K562 (cell line): Measurements from ENCODE around the gene TRDN.
A peak's percentile ranks its signal among the peaks of the same experiment; 100 is the strongest.

Experiments used
- CTCF ChIP-seq, 3 experiments: IDR thresholded peaks in 2 of 3; conservative IDR thresholded peaks in 1 of 3; 2 replicates each; pipeline ENCODE4 v1.5.1; 2011 to 2012; ENCODE audit warnings: low read length in 3 of 3, mild to moderate bottlenecking in 3 of 3, control low read depth in 2 of 3, improper control_type of control experiment in 1 of 3, inconsistent platforms in 1 of 3, low read depth in 1 of 3, mixed read lengths in 1 of 3, moderate library complexity in 1 of 3; ENCODE audit not compliant: insufficient read depth in 2 of 3
- GATA2 ChIP-seq: sonication (generic); formaldehyde crosslinking; IDR thresholded peaks from 2 replicates; pipeline ENCODE4 v1.4.0; 2020; ENCODE audit warnings: mild to moderate bottlenecking, missing genetic modification reagents
- ZNF224 ChIP-seq: sonication (generic); formaldehyde crosslinking; IDR thresholded peaks from 2 replicates; pipeline ENCODE4 v1.8.0; 2022; ENCODE audit warnings: mild to moderate bottlenecking, missing genetic modification reagents

GRCh38 chr6:123415844-123416468 lies 220.8 kb downstream of the TRDN start:
- TF ChIP-seq CTCF (IDR thresholded peaks at IDR 0.05 in 2 of 3, conservative IDR thresholded peaks at IDR 0.05 in 1 of 3; ENCODE audit: insufficient read depth in 2 of 3, low read depth in 1 of 3, low read length in 3 of 3) (peak; percentile 47 to 74 (median 48)), ZNF224 (CRISPR knock-in tag) (no peak), GATA2 (no peak)
